Esophagus squamous epithelium (tissue), 5 donors: ENCODE results near the gene HSPA1L. TPM values are rescaled to one million over a fixed set of nuclear protein-coding genes. Genes with fewer than 3 reads are reported as not detected.
"Not testable (repeated sequence)": the region's sequence is repeated elsewhere in the genome, so short reads cannot be mapped to it uniquely, and the experiment has no call there.

Source experiments
- DNase-seq: peaks from one replicate; lab custom pipeline; 2025; lab: John Stamatoyannopoulos, UW
- H3K27ac ChIP-seq, 4 donors: fragments of 200-600 bp; sonication (generic); one replicate each; pipeline ENCODE4 v1.5.1; 2016 to 2019; ENCODE audit warnings: mild to moderate bottlenecking in 1 of 4
- H3K27me3 ChIP-seq, 4 donors: fragments of 200-600 bp; sonication (generic); 1 replicate in 3 of 4; 2 replicates in 1 of 4; pipeline versions ENCODE4 v1.5.1 to v1.6.0; 2017 to 2021; ENCODE audit warnings: antibody characterized with exemption in 1 of 4
- H3K36me3 ChIP-seq, 3 donors: fragments of 200-600 bp; sonication (generic); one replicate each; pipeline ENCODE4 v1.5.1; 2016 to 2019
- H3K4me1 ChIP-seq, 3 donors: fragments of 200-600 bp; sonication (generic); one replicate each; pipeline ENCODE4 v1.5.1; 2017 to 2019
- H3K4me3 ChIP-seq, 4 donors: fragments of 200-600 bp; sonication (generic); 1 replicate in 3 of 4; 2 replicates in 1 of 4; pipeline ENCODE4 v1.5.1; 2016 to 2019; ENCODE audit warnings: mild to moderate bottlenecking in 2 of 4, moderate library complexity in 1 of 4
- H3K9me3 ChIP-seq, 3 donors: fragments of 200-600 bp; sonication (generic); one replicate each; pipeline ENCODE4 v1.5.1; 2016 to 2019
- CTCF ChIP-seq, 6 experiments: fragments of 450-650 bp in 4 of 6; fragments of 200-600 bp in 2 of 6; sonication (generic) in 2 of 6; IDR thresholded peaks; one replicate each; pipeline ENCODE4 v1.5.1; 2016 to 2019; ENCODE audit warnings: antibody characterized with exemption in 6 of 6, mild to moderate bottlenecking in 4 of 6, moderate library complexity in 4 of 6
- POLR2A ChIP-seq, 4 donors: fragments of 450-650 bp; IDR thresholded peaks; one replicate each; pipeline ENCODE4 v1.6.1; 2017; ENCODE audit warnings: antibody characterized with exemption in 4 of 4, mild to moderate bottlenecking in 4 of 4, moderate library complexity in 3 of 4
- WGBS, 2 donors: methylation state at CpG; one replicate each; pipeline ENCODE4 v1.1.5; 2018; 5-methylcytosine and 5-hydroxymethylcytosine counted together
- intact Hi-C: fragments of 100-400 bp; cut with DNase I; formaldehyde crosslinking; loops from one replicate; pipeline ENCODE4 v1.15.0; 2022
- total RNA-seq, 4 donors: library from RNA; depleted of rRNA; stranded (reverse); fragments of >200 nt; gene quantifications; one replicate each; pipeline ENCODE4 v1.1.0, GENCODE V29; 2016
- donor health status: DM: yes; HTN: yes; CAD: no.

Gene HSPA1L
- total RNA-seq, 4 donors from 2014 or later: 0.35 to 0.97 (median 0.57) TPM

GRCh38 chr6:31796993-31797385 lies 18.1 kb downstream of the HSPA1L start:
- H3K4me1 ChIP-seq: peaks cover 3 to 51% (median 16%) of the 10 kb centered on the region in 3 donors
- DNase-seq: no peak
- TF ChIP-seq POLR2A (IDR thresholded peaks at IDR 0.05) (no peak), CTCF (IDR thresholded peaks at IDR 0.05) (no peak)
- peaks cover 0 to 33% (median 5%) of the 10 kb centered on the region in 3 donors for H3K36me3 ChIP-seq
- no peaks in the 10 kb centered on the region for H3K27me3 ChIP-seq
- 33 to 63% methylated on average over 2 of the region's 2 CpGs for WGBS, 2 donors
- H3K4me3 ChIP-seq: no peak overlapping the region
- no peaks in the 10 kb centered on the region for H3K9me3 ChIP-seq
- peak overlapping the region; percentile 21 to 98 (median 72) for H3K27ac ChIP-seq
- intact Hi-C loops: no loop called here

- peak; percentile 47 for DNase-seq
- H3K9me3 ChIP-seq: no peaks in the 10 kb centered on the region
- H3K4me1 ChIP-seq: peaks cover 3 to 63% (median 16%) of the 10 kb centered on the region in 3 donors
- intact Hi-C loops: no loop called here
- H3K27ac ChIP-seq: peak within 1 kb of the TSS; percentile 95 to 98 (median 96)
- H3K4me3 ChIP-seq: peak within 1 kb of the TSS; percentile 85 to 100 (median 88)
- H3K27me3 ChIP-seq: no peaks in the 10 kb centered on the region
- TF ChIP-seq POLR2A (IDR thresholded peaks at IDR 0.05) (peak in 3 of 4 donors; percentile 12 to 78 (median 35)), CTCF (IDR thresholded peaks at IDR 0.05) (peak; percentile 70 to 93 (median 89))
- peaks cover 0 to 36% (median 12%) of the 10 kb centered on the region in 3 donors for H3K36me3 ChIP-seq
- 0% methylated on average over 4 to 12 of the region's 75 CpGs for WGBS, 2 donors
Observed at GRCh38 chr6:31795616-31796298, 19.3 kb downstream of the HSPA1L start, which contains the start of gene VARS1. VARS1 (minus strand) TSS chr6:31795752; CDS start chr6:31795217, 535 bp downstream.

- DNase-seq: no peak
- intact Hi-C loops: no loop called here
- peak overlapping the region; percentile 95 to 98 (median 96) for H3K27ac ChIP-seq
- H3K4me3 ChIP-seq: peak overlapping the region; percentile 85 to 100 (median 88)
- H3K36me3 ChIP-seq: peaks cover 0 to 43% (median 12%) of the 10 kb centered on the region in 3 donors
- no peaks in the 10 kb centered on the region for H3K27me3 ChIP-seq
- WGBS, 2 donors: 1 to 2% methylated on average over 18 to 31 of the region's 44 CpGs
- H3K4me1 ChIP-seq: peaks cover 3 to 65% (median 16%) of the 10 kb centered on the region in 3 donors
- no peaks in the 10 kb centered on the region for H3K9me3 ChIP-seq
- TF ChIP-seq POLR2A (IDR thresholded peaks at IDR 0.05): no peak
- no peak for TF ChIP-seq CTCF (IDR thresholded peaks at IDR 0.05)
Observed at GRCh38 chr6:31794866-31795615, 20.0 kb downstream of the HSPA1L start.

- DNase-seq: no peak
- peaks cover 3 to 65% (median 16%) of the 10 kb centered on the region in 3 donors for H3K4me1 ChIP-seq
Observed at GRCh38 chr6:31794294-31794865, 20.7 kb downstream of the HSPA1L start.

GRCh38 chr6:31793927-31794245 lies 21.2 kb downstream of the HSPA1L start:
- intact Hi-C loops, H3K4me3 ChIP-seq, H3K9me3 ChIP-seq, H3K27me3 ChIP-seq, DNase-seq: not testable (repeated sequence)
- Histone ChIP-seq H3K36me3 (peaks cover 0 to 53% (median 12%) of the 10 kb centered on the region in 3 donors), H3K4me1 (peaks cover 3 to 65% (median 16%) of the 10 kb centered on the region in 3 donors), H3K27ac (peak overlapping the region; percentile 95 to 98 (median 96))
- 81 to 87% methylated on average over 6 of the region's 6 CpGs for WGBS, 2 donors

More at GRCh38 chr6:31794294-31794865, 20.7 kb downstream of the HSPA1L start:
- Histone ChIP-seq H3K27ac (peak overlapping the region; percentile 95 to 98 (median 96)), H3K36me3 (peaks cover 0 to 50% (median 12%) of the 10 kb centered on the region in 3 donors), H3K9me3 (no peaks in the 10 kb centered on the region), H3K4me3 (peak overlapping the region; percentile 85 to 100 (median 88)), H3K27me3 (no peaks in the 10 kb centered on the region)
- intact Hi-C loops: no loop called here
- WGBS, 2 donors: 10 to 20% methylated on average over 5 to 7 of the region's 7 CpGs
- TF ChIP-seq POLR2A (IDR thresholded peaks at IDR 0.05) (no peak), CTCF (IDR thresholded peaks at IDR 0.05) (no peak)
